Measurements from ENCODE around the gene ARGLU1. TPM values are rescaled to one million over a fixed set of nuclear protein-coding genes. Genes with fewer than 3 reads are reported as not detected.

ARGLU1 gene
- total RNA-seq, 4 donors from 2014 or later: 48.4 to 161 (median 67.5) TPM

- H3K4me3 ChIP-seq: no peak overlapping the region
- DNase-seq (ENCODE audit: low spot score in 2 of 2): no peak
- peaks cover 55% of the 10 kb centered on the region for H3K4me1 ChIP-seq
- WGBS: 68% methylated on average over 12 of the region's 12 CpGs
- no peaks in the 10 kb centered on the region for H3K9me3 ChIP-seq
- H3K27ac ChIP-seq: no peak overlapping the region
- H3K27me3 ChIP-seq: no peaks in the 10 kb centered on the region
- no peaks in the 10 kb centered on the region for H3K36me3 ChIP-seq
- TF ChIP-seq EP300 (IDR thresholded peaks at IDR 0.05): no peak
- no peak for TF ChIP-seq CTCF (IDR thresholded peaks at IDR 0.05)
- TF ChIP-seq POLR2A (IDR thresholded peaks at IDR 0.05): no peak
- no peak for TF ChIP-seq POLR2AphosphoS5 (IDR thresholded peaks at IDR 0.05)
Measured at GRCh38 chr13:106520251-106521054, 47.5 kb downstream of the ARGLU1 start.

- Histone ChIP-seq H3K27ac (no peak overlapping the region), H3K27me3 (no peaks in the 10 kb centered on the region), H3K4me3 (no peak overlapping the region), H3K36me3 (no peaks in the 10 kb centered on the region), H3K4me1 (peaks cover 52% of the 10 kb centered on the region), H3K9me3 (no peaks in the 10 kb centered on the region)
- DNase-seq (ENCODE audit: low spot score in 2 of 2): no peak
- TF ChIP-seq POLR2AphosphoS5 (IDR thresholded peaks at IDR 0.05): no peak
- TF ChIP-seq CTCF (IDR thresholded peaks at IDR 0.05): no peak
- TF ChIP-seq POLR2A (IDR thresholded peaks at IDR 0.05): no peak
- no peak for TF ChIP-seq EP300 (IDR thresholded peaks at IDR 0.05)
- WGBS: 83% methylated on average over 11 of the region's 11 CpGs
Measured at GRCh38 chr13:106518512-106518911, 49.4 kb downstream of the ARGLU1 start.

- no peak overlapping the region for H3K4me3 ChIP-seq
- no peak for DNase-seq (ENCODE audit: low spot score in 2 of 2)
- TF ChIP-seq EP300 (IDR thresholded peaks at IDR 0.05): no peak
- no peak for TF ChIP-seq POLR2AphosphoS5 (IDR thresholded peaks at IDR 0.05)
- no peak for TF ChIP-seq POLR2A (IDR thresholded peaks at IDR 0.05)
- H3K27ac ChIP-seq: no peak overlapping the region
- WGBS: 91% methylated on average over 4 of the region's 4 CpGs
- peaks cover 45% of the 10 kb centered on the region for H3K4me1 ChIP-seq
- no peaks in the 10 kb centered on the region for H3K27me3 ChIP-seq
- H3K36me3 ChIP-seq: no peaks in the 10 kb centered on the region
- H3K9me3 ChIP-seq: no peaks in the 10 kb centered on the region
Measured at GRCh38 chr13:106517109-106517847, 50.7 kb downstream of the ARGLU1 start.

- no peaks in the 10 kb centered on the region for H3K36me3 ChIP-seq
- WGBS: 90% methylated on average over 5 of the region's 5 CpGs
- no peak for TF ChIP-seq EP300 (IDR thresholded peaks at IDR 0.05)
- no peak for TF ChIP-seq CTCF (IDR thresholded peaks at IDR 0.05)
- no peak for TF ChIP-seq POLR2AphosphoS5 (IDR thresholded peaks at IDR 0.05)
- TF ChIP-seq POLR2A (IDR thresholded peaks at IDR 0.05): no peak
- no peak overlapping the region for H3K27ac ChIP-seq
- no peaks in the 10 kb centered on the region for H3K27me3 ChIP-seq
- no peaks in the 10 kb centered on the region for H3K9me3 ChIP-seq
- peaks cover 30% of the 10 kb centered on the region for H3K4me1 ChIP-seq
- DNase-seq (ENCODE audit: low spot score in 2 of 2): no peak
- no peak overlapping the region for H3K4me3 ChIP-seq
Measured at GRCh38 chr13:106515635-106516254, 52.2 kb downstream of the ARGLU1 start.

GRCh38 chr13:106514928-106515634 is 52.9 kb downstream of the ARGLU1 start:
- Histone ChIP-seq H3K4me1 (peaks cover 23% of the 10 kb centered on the region), H3K36me3 (no peaks in the 10 kb centered on the region), H3K9me3 (no peaks in the 10 kb centered on the region), H3K4me3 (no peak overlapping the region), H3K27ac (no peak overlapping the region), H3K27me3 (no peaks in the 10 kb centered on the region)
- 89% methylated on average over 15 of the region's 15 CpGs for WGBS
- TF ChIP-seq EP300 (IDR thresholded peaks at IDR 0.05) (no peak), CTCF (IDR thresholded peaks at IDR 0.05) (no peak), POLR2A (IDR thresholded peaks at IDR 0.05) (no peak), POLR2AphosphoS5 (IDR thresholded peaks at IDR 0.05) (no peak)
- DNase-seq (ENCODE audit: low spot score in 2 of 2): no peak

All from suprapubic skin (tissue), 4 donors.